B cell (primary cell): ENCODE measurements around the gene EDARADD. TPM values are rescaled to one million over a fixed set of nuclear protein-coding genes. Genes with fewer than 3 reads are reported as not detected.

ENCODE experiments used
- ATAC-seq: fragments of 200-7000 bp; cut with Tn5 transposase; one replicate; pipeline ENCODE4 v1.10.0; 2021; ENCODE audit warnings: low read depth, mild to moderate bottlenecking, moderate number of reproducible peaks, moderate library complexity
- CTCF ChIA-PET: fragments of 350-600 bp; sonication (Branson Sonifier 250); formaldehyde crosslinking; loops from one replicate; lab custom pipeline; 2021; ENCODE audit warnings: antibody characterized with exemption, inconsistent platforms; lab: Charles Lee
- POLR2A ChIA-PET: fragments of 350-600 bp; sonication (Branson Sonifier 250); formaldehyde crosslinking; loops from one replicate; lab custom pipeline; 2021; ENCODE audit warnings: antibody characterized with exemption; lab: Charles Lee
- DNase-seq: peaks from one replicate; pipeline ENCODE4 v3.0.0; 2013
- H2AFZ ChIP-seq: 2 replicates; pipeline ENCODE4 v1.6.1; 2012; ENCODE audit warnings: mild to moderate bottlenecking, low read depth, low read length; ENCODE audit not compliant: insufficient read depth, poor library complexity, severe bottlenecking
- H3K27ac ChIP-seq, 2 donors: 1 replicate in 1 of 2; 2 replicates in 1 of 2; pipeline ENCODE4 v1.5.1; 2012 to 2013; ENCODE audit warnings: low read length in 2 of 2, mild to moderate bottlenecking in 2 of 2, moderate library complexity in 1 of 2
- H3K27me3 ChIP-seq, 4 experiments: fragments of 200-600 bp in 1 of 4; sonication (generic) in 1 of 4; replicated peaks in 1 of 4; 1 replicate in 2 of 4; 2 replicates in 2 of 4; pipeline versions ENCODE4 v1.6.1 to v1.7.0; 2013 to 2016; ENCODE audit warnings: low read length in 3 of 4, mild to moderate bottlenecking in 2 of 4, mixed read lengths in 1 of 4, moderate library complexity in 1 of 4; ENCODE audit not compliant: insufficient read depth in 4 of 4, control insufficient read depth in 3 of 4; ENCODE audit errors: control extremely low read depth in 1 of 4
- H3K36me3 ChIP-seq, 2 experiments: replicated peaks in 1 of 2; 1 replicate in 1 of 2; 2 replicates in 1 of 2; pipeline versions ENCODE4 v1.6.1 to v1.7.1; 2013; ENCODE audit warnings: low read length in 1 of 2; ENCODE audit not compliant: insufficient read depth in 2 of 2, control insufficient read depth in 1 of 2; ENCODE audit errors: control extremely low read depth in 1 of 2, extremely low read depth in 1 of 2
- H3K4me1 ChIP-seq, 2 donors: fragments of 200-600 bp in 1 of 2; sonication (generic) in 1 of 2; 1 replicate in 1 of 2; 2 replicates in 1 of 2; pipeline versions ENCODE4 v1.5.1 to v1.6.1; 2013 to 2017; ENCODE audit warnings: low read length in 2 of 2; ENCODE audit not compliant: control insufficient read depth in 2 of 2, insufficient read depth in 2 of 2
- H3K4me2 ChIP-seq: replicated peaks from 2 replicates; pipeline ENCODE3; 2012; ENCODE audit warnings: mild to moderate bottlenecking, low read depth, low read length; ENCODE audit not compliant: poor library complexity, severe bottlenecking
- H3K4me3 ChIP-seq, 5 experiments: fragments of 200-600 bp in 1 of 5; sonication (generic) in 1 of 5; 1 replicate in 3 of 5; 2 replicates in 2 of 5; pipeline versions ENCODE4 v1.5.1 to v1.7.0; 2011 to 2016; ENCODE audit warnings: low read length in 4 of 5, mild to moderate bottlenecking in 4 of 5, low read depth in 2 of 5, control low read depth in 1 of 5, moderate library complexity in 1 of 5; ENCODE audit not compliant: insufficient read depth in 1 of 5; ENCODE audit errors: control extremely low read depth in 1 of 5, extremely low read depth in 1 of 5
- H3K79me2 ChIP-seq: fragments of 200-600 bp; sonication (generic); one replicate; pipeline ENCODE4 v1.6.0; 2016; ENCODE audit warnings: low read length; ENCODE audit not compliant: control insufficient read depth, insufficient read depth
- H3K9ac ChIP-seq: fragments of 200-600 bp; sonication (generic); 2 replicates; pipeline ENCODE4 v1.6.1; 2017; ENCODE audit warnings: mild to moderate bottlenecking, low read length, moderate library complexity
- H3K9me3 ChIP-seq, 3 donors: one replicate each; pipeline versions ENCODE4 v1.6.1 to v1.7.1; 2013; ENCODE audit warnings: low read length in 2 of 3; ENCODE audit not compliant: control insufficient read depth in 2 of 3, insufficient read depth in 1 of 3; ENCODE audit errors: control extremely low read depth in 1 of 3
- H4K20me1 ChIP-seq: 2 replicates; pipeline ENCODE4 v1.6.0; 2012; ENCODE audit warnings: mild to moderate bottlenecking, low read length; ENCODE audit not compliant: insufficient read depth, control insufficient read depth, poor library complexity, severe bottlenecking
- H3K27ac Mint-ChIP-seq: one replicate; pipeline ENCODE4 v1.8.0; 2021; ENCODE audit warnings: mixed read lengths
- H3K27me3 Mint-ChIP-seq: one replicate; pipeline ENCODE4 v1.8.0; 2021; ENCODE audit warnings: mixed read lengths
- H3K4me1 Mint-ChIP-seq: one replicate; pipeline ENCODE4 v1.8.0; 2021; ENCODE audit warnings: mixed read lengths
- H3K4me3 Mint-ChIP-seq: one replicate; pipeline ENCODE4 v1.8.0; 2021; ENCODE audit warnings: mixed read lengths
- H3K9me3 Mint-ChIP-seq: one replicate; pipeline ENCODE4 v1.8.0; 2022; ENCODE audit warnings: mixed read lengths; ENCODE audit not compliant: insufficient read depth
- EZH2 ChIP-seq: IDR thresholded peaks from 2 replicates; pipeline ENCODE4 v1.6.1; 2012; ENCODE audit warnings: borderline replicate concordance, low read depth, mild to moderate bottlenecking, moderate library complexity, low read length; ENCODE audit not compliant: insufficient read depth, poor library complexity, severe bottlenecking
- WGBS: methylation state at CpG from one replicate; pipeline ENCODE4 v1.1.5; 2013; ENCODE audit warnings: missing lambda C conversion rate; ENCODE audit not compliant: insufficient coverage; 5-methylcytosine and 5-hydroxymethylcytosine counted together
- intact Hi-C: fragments of 100-400 bp; cut with micrococcal nuclease; formaldehyde crosslinking; loops from one replicate; pipeline ENCODE4 v1.10.0; 2022
- polyA plus RNA-seq: library from polyadenylated mRNA; depleted of rRNA; stranded (reverse); fragments of >200 nt; gene quantifications from 2 replicates; pipeline ENCODE4 v1.2.3, GENCODE V29; 2012
- total RNA-seq, 2 donors: library from RNA; stranded (reverse); fragments of 120-200 nt in 1 of 2; gene quantifications; 1 replicate in 1 of 2; 2 replicates in 1 of 2; pipeline versions ENCODE4 v1.2.3 to v1.2.4, GENCODE V29; 2013 to 2022
- TF ChIP-seq, protein P1 (sequence below): fragments of 200-600 bp; IDR thresholded peaks from one replicate; pipeline ENCODE4 v1.8.0; 2022; ENCODE audit warnings: antibody characterized with exemption, mild to moderate bottlenecking

EDARADD gene
- total and polyA plus RNA-seq, 2 donors (not counting 1 experiment from before 2014, with no cell fraction given) = 0.15 TPM; not detected in 1

DNA sequence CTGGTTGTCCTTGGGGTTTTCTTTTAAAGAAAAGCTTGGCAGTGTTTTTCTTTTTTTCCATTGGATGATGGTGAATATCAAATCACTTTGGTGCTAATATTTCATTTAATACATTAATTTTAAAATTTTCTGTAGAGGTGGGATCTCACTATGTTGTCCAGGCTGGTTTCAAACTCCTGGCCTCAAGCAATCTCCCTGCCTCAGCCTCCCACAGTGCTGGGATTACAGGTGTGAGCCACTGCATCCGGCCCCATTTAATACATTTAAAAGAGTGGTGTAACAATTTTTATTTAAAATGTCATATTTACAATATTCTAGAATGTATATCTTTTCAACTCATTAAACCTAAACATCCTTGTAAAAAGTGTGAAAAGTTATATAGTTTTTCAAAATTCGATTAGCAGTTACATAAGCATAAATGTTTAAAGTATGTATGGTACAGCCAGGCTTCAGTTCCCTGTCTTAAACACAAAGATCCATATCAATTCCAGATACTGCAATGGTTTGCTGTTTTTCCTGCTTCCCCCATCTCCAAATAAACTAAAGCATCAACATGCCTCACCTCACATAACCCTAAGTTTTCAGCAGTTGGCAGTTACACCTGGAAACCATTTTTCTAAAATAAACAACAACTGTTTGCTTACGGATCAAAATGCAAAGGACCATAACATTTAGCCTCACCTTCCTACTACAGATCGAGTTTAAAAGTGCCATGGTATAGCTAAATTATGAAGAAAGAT lies 120.8 kb downstream of the EDARADD start:
- Histone ChIP-seq H3K4me1 (no peaks in the 10 kb centered on the region), H3K79me2 (no peaks in the 10 kb centered on the region), H3K9ac (no peak overlapping the region), H3K9me3 (no peaks in the 10 kb centered on the region), H3K4me2 (no peak overlapping the region), H4K20me1 (no peaks in the 10 kb centered on the region), H3K4me3 (no peak overlapping the region), H2AFZ (no peak overlapping the region), H3K36me3 (no peaks in the 10 kb centered on the region), H3K27ac (no peak overlapping the region), H3K27me3 (peaks cover 0 to 3% (median 0%) of the 10 kb centered on the region in 4 experiments)
- ATAC-seq (no peak), DNase-seq (no peak)
- POLR2A ChIA-PET = no interaction called here
- H3K9me3 Mint-ChIP-seq = no peaks in the 10 kb centered on the region
- H3K27me3 Mint-ChIP-seq = no peaks in the 10 kb centered on the region
- WGBS = no CpG with 5 or more reads among the region's 4 CpGs
- no peak overlapping the region for H3K27ac Mint-ChIP-seq
- CTCF ChIA-PET = no interaction called here
- intact Hi-C loops = no loop called here
- TF ChIP-seq, protein P1, sequence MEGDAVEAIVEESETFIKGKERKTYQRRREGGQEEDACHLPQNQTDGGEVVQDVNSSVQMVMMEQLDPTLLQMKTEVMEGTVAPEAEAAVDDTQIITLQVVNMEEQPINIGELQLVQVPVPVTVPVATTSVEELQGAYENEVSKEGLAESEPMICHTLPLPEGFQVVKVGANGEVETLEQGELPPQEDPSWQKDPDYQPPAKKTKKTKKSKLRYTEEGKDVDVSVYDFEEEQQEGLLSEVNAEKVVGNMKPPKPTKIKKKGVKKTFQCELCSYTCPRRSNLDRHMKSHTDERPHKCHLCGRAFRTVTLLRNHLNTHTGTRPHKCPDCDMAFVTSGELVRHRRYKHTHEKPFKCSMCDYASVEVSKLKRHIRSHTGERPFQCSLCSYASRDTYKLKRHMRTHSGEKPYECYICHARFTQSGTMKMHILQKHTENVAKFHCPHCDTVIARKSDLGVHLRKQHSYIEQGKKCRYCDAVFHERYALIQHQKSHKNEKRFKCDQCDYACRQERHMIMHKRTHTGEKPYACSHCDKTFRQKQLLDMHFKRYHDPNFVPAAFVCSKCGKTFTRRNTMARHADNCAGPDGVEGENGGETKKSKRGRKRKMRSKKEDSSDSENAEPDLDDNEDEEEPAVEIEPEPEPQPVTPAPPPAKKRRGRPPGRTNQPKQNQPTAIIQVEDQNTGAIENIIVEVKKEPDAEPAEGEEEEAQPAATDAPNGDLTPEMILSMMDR = no peak
- TF ChIP-seq EZH2 = no peak
- H3K4me1 Mint-ChIP-seq = no peaks in the 10 kb centered on the region
- H3K4me3 Mint-ChIP-seq = no peak overlapping the region

DNA sequence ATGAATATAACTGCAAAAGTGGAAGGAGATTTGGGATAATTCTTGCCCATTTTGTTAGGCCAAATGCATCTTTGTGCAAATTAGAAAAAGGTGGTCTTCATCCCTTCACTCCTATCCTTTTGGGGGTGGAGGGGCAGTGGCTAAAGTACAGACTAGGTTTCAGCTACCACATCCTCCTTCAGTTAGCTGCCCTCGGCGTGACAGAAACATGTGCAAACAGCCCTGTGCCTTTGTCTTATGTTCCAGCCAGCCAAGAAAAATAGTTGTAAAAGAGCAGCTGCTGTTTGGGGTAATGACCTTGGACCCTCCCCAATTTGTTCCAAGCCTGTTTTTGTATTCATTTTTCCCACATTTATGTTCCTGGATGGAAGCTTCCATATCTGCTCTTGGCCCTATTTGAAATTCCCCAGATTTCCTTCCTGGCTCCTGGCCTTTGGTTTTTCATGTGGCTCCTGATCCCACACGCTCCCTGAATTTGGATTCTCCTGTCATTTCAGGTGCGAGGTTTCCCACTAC lies 121.4 kb downstream of the EDARADD start:
- no peaks in the 10 kb centered on the region for H3K9me3 ChIP-seq
- no peak overlapping the region for H3K27ac Mint-ChIP-seq
- no peak overlapping the region for H2AFZ ChIP-seq
- no peak for TF ChIP-seq EZH2
- TF ChIP-seq, protein P1 = no peak
- DNase-seq = no peak
- ChIA-PET CTCF (no interaction called here), POLR2A (no interaction called here)
- peaks cover 0 to 3% (median 0%) of the 10 kb centered on the region in 4 experiments for H3K27me3 ChIP-seq
- intact Hi-C loops = no loop called here
- H4K20me1 ChIP-seq = no peaks in the 10 kb centered on the region
- H3K27ac ChIP-seq = no peak overlapping the region
- H3K9me3 Mint-ChIP-seq = no peaks in the 10 kb centered on the region
- no peaks in the 10 kb centered on the region for H3K4me1 ChIP-seq
- no peaks in the 10 kb centered on the region for H3K79me2 ChIP-seq
- H3K4me2 ChIP-seq = no peak overlapping the region
- no peaks in the 10 kb centered on the region for H3K36me3 ChIP-seq
- no peak for ATAC-seq
- no peak overlapping the region for H3K9ac ChIP-seq
- no peaks in the 10 kb centered on the region for H3K4me1 Mint-ChIP-seq
- no peaks in the 10 kb centered on the region for H3K27me3 Mint-ChIP-seq
- WGBS = 80% methylated on average over 1 of the region's 4 CpGs
- H3K4me3 ChIP-seq = no peak overlapping the region
- no peak overlapping the region for H3K4me3 Mint-ChIP-seq
